ENCODE results near the gene FSTL4. TPM values are rescaled to one million over a fixed set of nuclear protein-coding genes. Genes with fewer than 3 reads are reported as not detected.
"Not testable (repeated sequence)": the region's sequence is repeated elsewhere in the genome, so short reads cannot be mapped to it uniquely, and the experiment has no call there.

Gene FSTL4
- total and polyA plus RNA-seq, 12 donors = 0.01 to 0.42 (median 0.38) TPM; not detected in 6

- H3K36me3 ChIP-seq = no peaks in the 10 kb centered on the region
- no peaks in the 10 kb centered on the region for H3K4me1 ChIP-seq
- H3K27ac ChIP-seq = no peak overlapping the region
- WGBS, 2 donors = 80 to 82% methylated on average over 8 of the region's 8 CpGs
- intact Hi-C loops (cut with DNase I) = no loop called here
- no peak for ATAC-seq
- no peaks in the 10 kb centered on the region for H3K9me3 ChIP-seq
- TF ChIP-seq, protein P1, sequence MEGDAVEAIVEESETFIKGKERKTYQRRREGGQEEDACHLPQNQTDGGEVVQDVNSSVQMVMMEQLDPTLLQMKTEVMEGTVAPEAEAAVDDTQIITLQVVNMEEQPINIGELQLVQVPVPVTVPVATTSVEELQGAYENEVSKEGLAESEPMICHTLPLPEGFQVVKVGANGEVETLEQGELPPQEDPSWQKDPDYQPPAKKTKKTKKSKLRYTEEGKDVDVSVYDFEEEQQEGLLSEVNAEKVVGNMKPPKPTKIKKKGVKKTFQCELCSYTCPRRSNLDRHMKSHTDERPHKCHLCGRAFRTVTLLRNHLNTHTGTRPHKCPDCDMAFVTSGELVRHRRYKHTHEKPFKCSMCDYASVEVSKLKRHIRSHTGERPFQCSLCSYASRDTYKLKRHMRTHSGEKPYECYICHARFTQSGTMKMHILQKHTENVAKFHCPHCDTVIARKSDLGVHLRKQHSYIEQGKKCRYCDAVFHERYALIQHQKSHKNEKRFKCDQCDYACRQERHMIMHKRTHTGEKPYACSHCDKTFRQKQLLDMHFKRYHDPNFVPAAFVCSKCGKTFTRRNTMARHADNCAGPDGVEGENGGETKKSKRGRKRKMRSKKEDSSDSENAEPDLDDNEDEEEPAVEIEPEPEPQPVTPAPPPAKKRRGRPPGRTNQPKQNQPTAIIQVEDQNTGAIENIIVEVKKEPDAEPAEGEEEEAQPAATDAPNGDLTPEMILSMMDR (IDR thresholded peaks at IDR 0.05) = no peak
- DNase-seq = no peak
- H3K27me3 ChIP-seq = peaks cover 0 to 7% (median 0%) of the 10 kb centered on the region in 7 donors
- H3K4me3 ChIP-seq = no peak overlapping the region
Observed at GRCh38 chr5:133450286-133450685, 162.1 kb downstream of the FSTL4 start.

GRCh38 chr5:133449181-133449580, 163.2 kb downstream of the FSTL4 start:
- Histone ChIP-seq H3K27me3 (peaks cover 0 to 7% (median 0%) of the 10 kb centered on the region in 7 donors), H3K36me3 (no peaks in the 10 kb centered on the region), H3K4me3 (no peak overlapping the region), H3K4me1 (no peaks in the 10 kb centered on the region), H3K27ac (no peak overlapping the region), H3K9me3 (no peaks in the 10 kb centered on the region)
- TF ChIP-seq, protein P1 (IDR thresholded peaks at IDR 0.05) = no peak
- WGBS, 2 donors = 93 to 94% methylated on average over 10 of the region's 10 CpGs
- intact Hi-C loops (cut with DNase I) = no loop called here
- no peak for ATAC-seq
- no peak for DNase-seq

GRCh38 chr5:133446440-133446839, 165.9 kb downstream of the FSTL4 start:
- Histone ChIP-seq H3K36me3 (no peaks in the 10 kb centered on the region), H3K4me3 (no peak overlapping the region), H3K4me1 (no peaks in the 10 kb centered on the region), H3K27me3 (peaks cover 0 to 5% (median 0%) of the 10 kb centered on the region in 7 donors), H3K9me3 (no peaks in the 10 kb centered on the region), H3K27ac (no peak overlapping the region)
- no peak for DNase-seq
- WGBS, 2 donors = 72 to 76% methylated on average over 9 of the region's 9 CpGs
- intact Hi-C loops (cut with DNase I) = no loop called here
- TF ChIP-seq, protein P1 (IDR thresholded peaks at IDR 0.05) = no peak
- no peak for ATAC-seq

DNA sequence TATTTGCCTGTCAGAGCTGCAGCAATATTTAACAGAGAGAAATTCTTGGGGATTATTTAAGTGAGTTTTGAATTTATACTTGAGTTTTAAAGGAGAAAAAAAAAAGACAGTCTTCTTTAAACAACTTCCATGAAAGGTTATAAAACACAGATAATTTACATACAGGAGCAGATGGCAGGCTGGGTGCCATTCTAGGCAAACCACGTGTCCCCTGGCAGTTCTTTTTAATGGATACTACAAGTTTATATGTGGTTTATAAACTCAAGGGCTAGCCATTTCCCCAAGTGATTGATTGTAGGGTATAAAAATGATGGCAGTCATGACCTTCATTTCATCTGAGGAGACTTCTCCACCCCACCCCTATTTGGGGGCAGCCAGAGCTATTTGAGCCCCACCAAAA, 166.6 kb downstream of the FSTL4 start:
- Histone ChIP-seq H3K27me3 (peaks cover 0 to 5% (median 0%) of the 10 kb centered on the region in 7 donors), H3K9me3 (no peaks in the 10 kb centered on the region), H3K27ac (no peak overlapping the region), H3K36me3 (no peaks in the 10 kb centered on the region), H3K4me3 (no peak overlapping the region), H3K4me1 (peaks cover 0 to 4% (median 0%) of the 10 kb centered on the region in 9 donors)
- no peak for ATAC-seq
- 40 to 67% methylated on average over 1 of the region's 1 CpG for WGBS, 2 donors
- DNase-seq = no peak
- intact Hi-C loops (cut with DNase I) = no loop called here
- TF ChIP-seq, protein P1 (IDR thresholded peaks at IDR 0.05) = no peak

GRCh38 chr5:133445204-133445603, 167.1 kb downstream of the FSTL4 start:
- H3K27ac ChIP-seq; H3K9me3 ChIP-seq; H3K4me1 ChIP-seq; DNase-seq; H3K4me3 ChIP-seq; H3K27me3 ChIP-seq; H3K36me3 ChIP-seq; intact Hi-C loops (cut with DNase I); ATAC-seq: not testable (repeated sequence)
- WGBS, 2 donors = 87 to 91% methylated on average over 10 of the region's 10 CpGs

Measured in heart right ventricle (tissue), 16 donors.